ENCODE data around the gene AUTS2.

Gene AUTS2

DNA sequence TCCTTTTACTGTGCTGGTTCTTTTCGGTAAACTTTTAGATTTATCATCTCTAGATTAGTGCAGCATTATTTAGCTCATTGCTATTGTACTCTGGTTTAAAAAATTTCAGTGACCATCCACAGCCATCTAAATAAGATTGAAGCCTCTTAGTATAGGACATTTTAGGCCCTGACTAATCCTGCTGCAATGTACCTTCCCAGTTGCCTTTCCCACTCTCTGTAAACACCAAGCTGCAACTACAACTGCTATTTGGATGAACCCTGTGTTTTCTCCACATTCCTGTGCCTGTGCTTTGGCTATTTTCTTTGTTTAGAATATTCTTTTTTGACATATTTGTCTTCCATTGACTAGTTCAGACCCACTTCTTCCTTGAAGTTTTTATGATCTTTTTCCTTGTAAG lies 314.6 kb downstream of the AUTS2 start:
- no peak overlapping the region for H3K27ac ChIP-seq (ENCODE audit: low read depth, low read length, poor library complexity, severe bottlenecking)
- H3K79me2 ChIP-seq (ENCODE audit: insufficient read depth, low read length), result peaks cover 49% of the 10 kb centered on the region
- H3K4me3 ChIP-seq (ENCODE audit: low read depth, low read length, poor library complexity, severe bottlenecking), result no peak overlapping the region
- H3K9me3 ChIP-seq (ENCODE audit: low read length), result peaks cover 9% of the 10 kb centered on the region
- no peak overlapping the region for H3K9ac ChIP-seq (ENCODE audit: low read length)
- H3K4me2 ChIP-seq (ENCODE audit: low read length), result no peak overlapping the region
- H2AFZ ChIP-seq (ENCODE audit: low read length), result no peak overlapping the region
- H3K27me3 ChIP-seq (ENCODE audit: insufficient read depth, low read length), result no peaks in the 10 kb centered on the region
- H3K36me3 ChIP-seq (ENCODE audit: insufficient read depth, low read length), result peaks cover 34% of the 10 kb centered on the region
- no peaks in the 10 kb centered on the region for H3K4me1 ChIP-seq (ENCODE audit: insufficient read depth, low read length, severe bottlenecking)
- no peaks in the 10 kb centered on the region for H3K9me2 ChIP-seq (ENCODE audit: low read depth, low read length)
- no peak for TF ChIP-seq EZH2 (IDR thresholded peaks at IDR 0.05; ENCODE audit: borderline replicate concordance, low read length)
- no peaks in the 10 kb centered on the region for H3F3A ChIP-seq (ENCODE audit: insufficient read depth, low read length)
- no peaks in the 10 kb centered on the region for H4K20me1 ChIP-seq (ENCODE audit: insufficient read depth, low read length)

- peaks cover 35% of the 10 kb centered on the region for H3K4me1 ChIP-seq (ENCODE audit: insufficient read depth, low read length, severe bottlenecking)
- H3K9ac ChIP-seq (ENCODE audit: low read length), result no peak overlapping the region
- TF ChIP-seq EZH2 (IDR thresholded peaks at IDR 0.05; ENCODE audit: borderline replicate concordance, low read length), result no peak
- TF ChIP-seq, protein P1, sequence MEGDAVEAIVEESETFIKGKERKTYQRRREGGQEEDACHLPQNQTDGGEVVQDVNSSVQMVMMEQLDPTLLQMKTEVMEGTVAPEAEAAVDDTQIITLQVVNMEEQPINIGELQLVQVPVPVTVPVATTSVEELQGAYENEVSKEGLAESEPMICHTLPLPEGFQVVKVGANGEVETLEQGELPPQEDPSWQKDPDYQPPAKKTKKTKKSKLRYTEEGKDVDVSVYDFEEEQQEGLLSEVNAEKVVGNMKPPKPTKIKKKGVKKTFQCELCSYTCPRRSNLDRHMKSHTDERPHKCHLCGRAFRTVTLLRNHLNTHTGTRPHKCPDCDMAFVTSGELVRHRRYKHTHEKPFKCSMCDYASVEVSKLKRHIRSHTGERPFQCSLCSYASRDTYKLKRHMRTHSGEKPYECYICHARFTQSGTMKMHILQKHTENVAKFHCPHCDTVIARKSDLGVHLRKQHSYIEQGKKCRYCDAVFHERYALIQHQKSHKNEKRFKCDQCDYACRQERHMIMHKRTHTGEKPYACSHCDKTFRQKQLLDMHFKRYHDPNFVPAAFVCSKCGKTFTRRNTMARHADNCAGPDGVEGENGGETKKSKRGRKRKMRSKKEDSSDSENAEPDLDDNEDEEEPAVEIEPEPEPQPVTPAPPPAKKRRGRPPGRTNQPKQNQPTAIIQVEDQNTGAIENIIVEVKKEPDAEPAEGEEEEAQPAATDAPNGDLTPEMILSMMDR (IDR thresholded peaks at IDR 0.05; ENCODE audit: low read length), result no peak
- H4K20me1 ChIP-seq (ENCODE audit: insufficient read depth, low read length), result no peaks in the 10 kb centered on the region
- H3K4me3 ChIP-seq (ENCODE audit: low read depth, low read length, poor library complexity, severe bottlenecking), result no peak overlapping the region
- H3K4me2 ChIP-seq (ENCODE audit: low read length), result no peak overlapping the region
- no peaks in the 10 kb centered on the region for H3F3A ChIP-seq (ENCODE audit: insufficient read depth, low read length)
- no peak overlapping the region for H2AFZ ChIP-seq (ENCODE audit: low read length)
- peaks cover 3% of the 10 kb centered on the region; the same call in 1 of the 2 replicates for H3K36me3 ChIP-seq (ENCODE audit: insufficient read depth, low read length)
- H3K9me3 ChIP-seq (ENCODE audit: low read length), result no peaks in the 10 kb centered on the region
- H3K79me2 ChIP-seq (ENCODE audit: insufficient read depth, low read length), result peaks cover 76% of the 10 kb centered on the region
- H3K9me2 ChIP-seq (ENCODE audit: low read depth, low read length), result no peaks in the 10 kb centered on the region
- no peaks in the 10 kb centered on the region for H3K27me3 ChIP-seq (ENCODE audit: insufficient read depth, low read length)
- no peak overlapping the region for H3K27ac ChIP-seq (ENCODE audit: low read depth, low read length, poor library complexity, severe bottlenecking)
These were observed 321.3 kb downstream of the AUTS2 start for GRCh38 chr7:69919426-69920111.

DNA sequence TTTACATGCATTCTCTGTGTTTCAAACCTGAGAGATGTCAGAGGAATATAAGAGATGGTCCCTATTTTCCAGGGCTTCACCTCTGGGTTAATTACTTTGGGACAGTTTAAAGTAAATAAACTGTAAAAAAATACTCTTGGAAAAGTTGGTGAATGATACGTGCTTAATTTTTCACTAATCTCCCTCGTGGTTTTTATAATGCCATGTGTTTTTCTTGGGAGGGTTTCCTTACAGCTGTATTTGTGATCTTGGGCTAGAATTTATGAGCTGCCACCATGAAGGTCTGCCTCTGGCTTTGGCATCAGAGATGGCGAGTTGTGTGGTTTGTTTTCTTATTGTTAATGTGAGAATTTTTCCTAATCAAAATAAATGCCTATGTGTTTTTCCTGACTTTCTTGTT lies 322.5 kb downstream of the AUTS2 start:
- TF ChIP-seq, protein P1 (IDR thresholded peaks at IDR 0.05; ENCODE audit: low read length), result no peak
- TF ChIP-seq EZH2 (IDR thresholded peaks at IDR 0.05; ENCODE audit: borderline replicate concordance, low read length), result no peak
- H3K27ac ChIP-seq (ENCODE audit: low read depth, low read length, poor library complexity, severe bottlenecking), result no peak overlapping the region
- H3F3A ChIP-seq (ENCODE audit: insufficient read depth, low read length), result no peaks in the 10 kb centered on the region
- H3K9me3 ChIP-seq (ENCODE audit: low read length), result no peaks in the 10 kb centered on the region
- no peaks in the 10 kb centered on the region for H3K27me3 ChIP-seq (ENCODE audit: insufficient read depth, low read length)
- no peak overlapping the region for H3K4me2 ChIP-seq (ENCODE audit: low read length)
- no peaks in the 10 kb centered on the region for H4K20me1 ChIP-seq (ENCODE audit: insufficient read depth, low read length)
- H3K4me1 ChIP-seq (ENCODE audit: insufficient read depth, low read length, severe bottlenecking), result peaks cover 35% of the 10 kb centered on the region
- no peak overlapping the region for H3K9ac ChIP-seq (ENCODE audit: low read length)
- no peak overlapping the region for H3K4me3 ChIP-seq (ENCODE audit: low read depth, low read length, poor library complexity, severe bottlenecking)
- H3K36me3 ChIP-seq (ENCODE audit: insufficient read depth, low read length), result peaks cover 3% of the 10 kb centered on the region; the same call in 1 of the 2 replicates
- peaks cover 80% of the 10 kb centered on the region for H3K79me2 ChIP-seq (ENCODE audit: insufficient read depth, low read length)
- H3K9me2 ChIP-seq (ENCODE audit: low read depth, low read length), result no peaks in the 10 kb centered on the region
- no peak overlapping the region for H2AFZ ChIP-seq (ENCODE audit: low read length)

Data from OCI-LY1 (cell line).